K562 (cell line): ENCODE data around the gene STT3A.

ENCODE experiments used
- AFF1 ChIP-seq, 2 experiments: fragments of 450-650 bp; IDR thresholded peaks; 2 replicates each; pipeline ENCODE4 v1.6.1; 2018; ENCODE audit warnings: mild to moderate bottlenecking in 2 of 2, low read depth in 1 of 2; ENCODE audit not compliant: partially characterized antibody in 2 of 2
- CHD2 ChIP-seq: IDR thresholded peaks from 2 replicates; pipeline ENCODE4 v1.6.1; 2011; ENCODE audit warnings: low read depth, low read length
- CTCF ChIP-seq, 3 experiments: IDR thresholded peaks in 2 of 3; conservative IDR thresholded peaks in 1 of 3; 2 replicates each; pipeline ENCODE4 v1.5.1; 2011 to 2012; ENCODE audit warnings: low read length in 3 of 3, mild to moderate bottlenecking in 3 of 3, control low read depth in 2 of 3, improper control_type of control experiment in 1 of 3, inconsistent platforms in 1 of 3, low read depth in 1 of 3, mixed read lengths in 1 of 3, moderate library complexity in 1 of 3; ENCODE audit not compliant: insufficient read depth in 2 of 3
- ETS2 ChIP-seq: IDR thresholded peaks from 2 replicates; pipeline ENCODE4 v1.6.1; 2016; ENCODE audit warnings: borderline replicate concordance, missing genetic modification characterization, mild to moderate bottlenecking, moderate library complexity, missing compliant biosample characterization; ENCODE audit not compliant: poor library complexity, severe bottlenecking
- EZH2 ChIP-seq: IDR thresholded peaks from 2 replicates; pipeline ENCODE4 v1.6.1; 2012; ENCODE audit warnings: low read depth, mild to moderate bottlenecking, inconsistent platforms, low read length, borderline replicate concordance
- HOXB6 ChIP-seq: fragments of 250-450 bp; sonication (Bioruptor Pico); IDR thresholded peaks from 2 replicates; pipeline ENCODE4 v1.5.1; 2022; ENCODE audit warnings: mild to moderate bottlenecking, borderline replicate concordance
- REST ChIP-seq, 2 experiments: fragments of 450-650 bp; formaldehyde crosslinking in 1 of 2; IDR thresholded peaks; 2 replicates each; pipeline versions ENCODE4 v1.4.0 to v1.6.1; 2014 to 2020; ENCODE audit warnings: mild to moderate bottlenecking in 2 of 2, borderline replicate concordance in 1 of 2, low read depth in 1 of 2
- SP1 ChIP-seq: sonication (generic); formaldehyde crosslinking; IDR thresholded peaks from 2 replicates; pipeline ENCODE4 v1.8.1; 2022; ENCODE audit warnings: mild to moderate bottlenecking, missing genetic modification reagents
- SRF ChIP-seq, 2 experiments: fragments of 250-450, 450-650 bp in 1 of 2; sonication (Bioruptor Pico) in 1 of 2; sonication (generic) in 1 of 2; formaldehyde crosslinking; IDR thresholded peaks; 2 replicates each; pipeline versions ENCODE4 v1.5.0 to v1.5.1; 2020 to 2022; ENCODE audit warnings: mild to moderate bottlenecking in 1 of 2, missing genetic modification reagents in 1 of 2
- ZC3H8 ChIP-seq: fragments of 450-650 bp; IDR thresholded peaks from 2 replicates; pipeline ENCODE4 v1.6.1; 2017
- ZEB2 ChIP-seq: fragments of 450-650 bp; IDR thresholded peaks from 2 replicates; pipeline ENCODE4 v1.6.1; 2016
- ZNF143 ChIP-seq: sonication (generic); formaldehyde crosslinking; IDR thresholded peaks from 2 replicates; pipeline ENCODE4 v1.9.0; 2022; ENCODE audit warnings: mild to moderate bottlenecking, missing genetic modification reagents
- ZNF512 ChIP-seq: IDR thresholded peaks from 2 replicates; pipeline ENCODE4 v1.6.1; 2016; ENCODE audit warnings: missing genetic modification characterization, missing compliant biosample characterization
- ZNF655 ChIP-seq: fragments of 250-450 bp; sonication (Bioruptor Pico); IDR thresholded peaks from 2 replicates; pipeline ENCODE4 v1.5.0; 2021

GRCh38 chr11:125618383-125618782 lies 25.7 kb downstream of the STT3A start:
- TF ChIP-seq EZH2 (no peak), SP1 (CRISPR knock-in tag) (no peak), AFF1 (IDR thresholded peaks at IDR 0.05; ENCODE audit: low read depth in 1 of 2, partially characterized antibody in 2 of 2) (no peak), ETS2 (tag) (no peak), ZNF512 (tag) (no peak), CTCF (IDR thresholded peaks at IDR 0.05 in 2 of 3, conservative IDR thresholded peaks at IDR 0.05 in 1 of 3; ENCODE audit: insufficient read depth in 2 of 3, low read depth in 1 of 3, low read length in 3 of 3) (no peak), CHD2 (no peak), ZNF655 (no peak), HOXB6 (CRISPR knock-in tag) (no peak), ZNF143 (no peak), REST (IDR thresholded peaks at IDR 0.05; ENCODE audit: borderline replicate concordance) (no peak), REST (CRISPR knock-in tag; IDR thresholded peaks at IDR 0.05; ENCODE audit: low read depth) (no peak), ZEB2 (no peak), ZC3H8 (no peak), SRF (CRISPR knock-in tag; IDR thresholded peaks at IDR 0.05) (no peak)
